IMR-90 (cell line): ENCODE measurements around the gene ADRA1B.

ENCODE experiments used
- BHLHE40 ChIP-seq: fragments of 150-350 bp; IDR thresholded peaks from 2 replicates; pipeline ENCODE4 v1.6.1; 2016; ENCODE audit warnings: mild to moderate bottlenecking, low read depth, low read length
- CTCF ChIP-seq: conservative IDR thresholded peaks from 2 replicates; pipeline ENCODE4 v1.5.1; 2012; ENCODE audit warnings: mild to moderate bottlenecking, low read depth, low read length, improper control_type of control experiment
- FOS ChIP-seq: fragments of 150-350 bp; IDR thresholded peaks from 2 replicates; pipeline ENCODE4 v1.6.1; 2016; ENCODE audit warnings: low read depth, low read length
- MAFK ChIP-seq: IDR thresholded peaks from 2 replicates; pipeline ENCODE4 v1.6.1; 2012; ENCODE audit warnings: low read depth, low read length, improper control_type of control experiment
- MAZ ChIP-seq: IDR thresholded peaks from 2 replicates; pipeline ENCODE4 v1.6.1; 2012; ENCODE audit warnings: low read depth, mild to moderate bottlenecking, low read length, improper control_type of control experiment, moderate library complexity, borderline replicate concordance
- POLR2A ChIP-seq: IDR thresholded peaks from 2 replicates; pipeline ENCODE4 v1.6.1; 2012; ENCODE audit warnings: mild to moderate bottlenecking, low read depth, low read length
- RAD21 ChIP-seq: IDR thresholded peaks from 2 replicates; pipeline ENCODE4 v1.6.1; 2012; ENCODE audit warnings: low read length, improper control_type of control experiment
- USF2 ChIP-seq: fragments of 150-350 bp; IDR thresholded peaks from 2 replicates; pipeline ENCODE4 v1.6.1; 2017; ENCODE audit warnings: mild to moderate bottlenecking, antibody characterized with exemption, low read length, low read depth
- TF ChIP-seq, protein P1 (sequence below): fragments of 150-350 bp; IDR thresholded peaks from 2 replicates; pipeline ENCODE4 v1.6.1; 2016; ENCODE audit warnings: low read depth, mild to moderate bottlenecking, low read length, moderate library complexity, borderline replicate concordance

DNA sequence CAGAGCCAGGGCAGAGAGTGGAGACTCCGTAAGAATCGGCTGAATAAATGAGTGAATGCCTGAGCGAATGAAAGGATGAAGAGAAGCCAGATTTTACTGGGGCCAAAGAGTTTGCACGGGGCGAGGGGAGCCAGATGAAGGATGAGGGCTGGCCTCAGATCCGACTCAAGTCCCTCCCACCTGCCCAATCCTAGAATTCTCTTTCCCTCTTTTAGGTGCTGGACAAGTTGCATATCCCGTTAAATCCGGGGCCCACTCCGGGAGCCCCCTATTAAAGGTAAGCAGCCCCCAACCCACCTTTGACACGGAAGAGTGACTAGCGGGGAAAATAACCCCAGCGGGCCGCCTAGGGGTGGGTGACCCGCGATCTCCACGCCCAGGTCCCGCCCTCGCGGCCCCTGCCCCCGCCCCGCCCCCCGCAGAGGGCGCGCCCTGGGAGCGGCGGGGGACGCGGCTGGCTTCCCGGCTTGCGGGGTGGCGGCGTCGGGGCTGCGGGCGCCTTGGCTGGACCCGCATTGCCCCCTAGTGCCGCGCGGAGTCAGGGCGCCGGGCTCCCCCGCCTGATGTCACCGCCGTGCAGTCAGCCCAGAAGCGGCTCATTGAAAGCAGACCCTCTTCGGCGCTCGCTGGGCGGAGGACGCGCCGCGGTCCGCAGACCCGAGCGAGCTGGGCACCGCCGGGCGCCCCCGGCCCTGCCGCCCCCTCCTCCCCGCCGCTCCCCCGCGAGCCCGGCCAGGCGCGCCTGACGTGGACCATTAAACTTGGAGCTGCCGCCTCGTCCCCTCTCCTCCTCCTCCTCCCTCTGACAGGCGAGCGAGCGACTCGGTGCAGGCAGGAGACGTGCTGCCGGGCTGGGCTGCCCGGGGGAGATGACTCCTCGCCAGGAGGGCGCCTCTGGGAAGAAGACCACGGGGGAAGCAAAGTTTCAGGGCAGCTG, at the start of gene ADRA1B:
- TF ChIP-seq CTCF (peak; percentile 83), BHLHE40 (no peak), POLR2A (0 out of 2 replicates have a peak, but pooled peaks have one; percentile 22), MAZ (peak; percentile 76), RAD21 (peak; percentile 91), FOS (no peak), USF2 (no peak), MAFK (no peak)
- TF ChIP-seq, protein P1, sequence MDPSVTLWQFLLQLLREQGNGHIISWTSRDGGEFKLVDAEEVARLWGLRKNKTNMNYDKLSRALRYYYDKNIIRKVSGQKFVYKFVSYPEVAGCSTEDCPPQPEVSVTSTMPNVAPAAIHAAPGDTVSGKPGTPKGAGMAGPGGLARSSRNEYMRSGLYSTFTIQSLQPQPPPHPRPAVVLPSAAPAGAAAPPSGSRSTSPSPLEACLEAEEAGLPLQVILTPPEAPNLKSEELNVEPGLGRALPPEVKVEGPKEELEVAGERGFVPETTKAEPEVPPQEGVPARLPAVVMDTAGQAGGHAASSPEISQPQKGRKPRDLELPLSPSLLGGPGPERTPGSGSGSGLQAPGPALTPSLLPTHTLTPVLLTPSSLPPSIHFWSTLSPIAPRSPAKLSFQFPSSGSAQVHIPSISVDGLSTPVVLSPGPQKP: no peak
